GM10248 (cell line): ENCODE results near the gene RUNX2.

Experiments
- CTCF ChIA-PET: fragments of 300-600 bp; sonication (Branson Sonifier 250); formaldehyde crosslinking; extraction: SDS; loops from one replicate; lab custom pipeline; 2021; ENCODE audit warnings: antibody characterized with exemption; lab: Yijun Ruan, JAX
- POLR2A ChIA-PET: fragments of 350-650 bp; sonication (Branson Sonifier 250); formaldehyde crosslinking; extraction: SDS; loops from one replicate; lab custom pipeline; 2020; ENCODE audit warnings: antibody characterized with exemption; lab: Yijun Ruan, JAX
- DNase-seq: peaks from one replicate; pipeline ENCODE4 v3.0.0; 2012; ENCODE audit errors: extremely low spot score
- CTCF ChIP-seq: IDR thresholded peaks from 2 replicates; pipeline ENCODE4 v1.5.1; 2012; ENCODE audit warnings: mild to moderate bottlenecking, low read depth; ENCODE audit errors: extremely low read depth, missing control alignments, control extremely low read depth

RUNX2 gene

GRCh38 chr6:45610832-45611231, 282.7 kb downstream of the RUNX2 start:
- DNase-seq: no peak
- POLR2A ChIA-PET: no interaction called here
- CTCF ChIA-PET: interaction anchor here (0.7 kb wide), 1 partner anchor 53 kb away, joined by 3 read pairs; no protein-coding TSS in a partner anchor
- no peak for TF ChIP-seq CTCF

GRCh38 chr6:45611491-45611890, 283.4 kb downstream of the RUNX2 start:
- DNase-seq: no peak
- no peak for TF ChIP-seq CTCF
- ChIA-PET POLR2A (no interaction called here), CTCF (interaction anchor here (1.3 kb wide), 1 partner anchor 25 kb away, joined by 3 read pairs; no protein-coding TSS in a partner anchor)

GRCh38 chr6:45613656-45614055, 285.5 kb downstream of the RUNX2 start:
- ChIA-PET CTCF (interaction anchor here (2.2 kb wide), 1 partner anchor 10 kb away, joined by 5 read pairs; no protein-coding TSS in a partner anchor), POLR2A (no interaction called here)
- no peak for DNase-seq
- TF ChIP-seq CTCF: no peak

GRCh38 chr6:45614488-45615285, 286.6 kb downstream of the RUNX2 start:
- DNase-seq: no peak
- TF ChIP-seq CTCF: no peak
- ChIA-PET POLR2A (no interaction called here), CTCF (interaction anchor here (0.9 kb wide), 1 partner anchor 9 kb away, joined by 4 read pairs; no protein-coding TSS in a partner anchor)

GRCh38 chr6:45616209-45616608, 288.1 kb downstream of the RUNX2 start:
- POLR2A ChIA-PET: no interaction called here
- CTCF ChIA-PET: interaction anchor here (1.0 to 1.8 kb wide), 2 partner anchors 10 to 35 kb away, joined by 3 to 8 read pairs; no protein-coding TSS in a partner anchor

GRCh38 chr6:45617441-45617840, 289.3 kb downstream of the RUNX2 start:
- no peak for TF ChIP-seq CTCF
- CTCF ChIA-PET: interaction anchor here (0.6 to 0.8 kb wide), 2 partner anchors 10 to 19 kb away, joined by 3 read pairs; no protein-coding TSS in a partner anchor
- POLR2A ChIA-PET: no interaction called here
- DNase-seq: no peak

More at GRCh38 chr6:45616209-45616608, 288.1 kb downstream of the RUNX2 start:
- TF ChIP-seq CTCF: no peak
- no peak for DNase-seq
